Measurements from ENCODE around the gene ARL15. TPM values are rescaled to one million over a fixed set of nuclear protein-coding genes. Genes with fewer than 3 reads are reported as not detected.

ARL15 gene
- total RNA-seq, 2 donors from 2014 or later: 14.3 to 24.1 TPM

DNA sequence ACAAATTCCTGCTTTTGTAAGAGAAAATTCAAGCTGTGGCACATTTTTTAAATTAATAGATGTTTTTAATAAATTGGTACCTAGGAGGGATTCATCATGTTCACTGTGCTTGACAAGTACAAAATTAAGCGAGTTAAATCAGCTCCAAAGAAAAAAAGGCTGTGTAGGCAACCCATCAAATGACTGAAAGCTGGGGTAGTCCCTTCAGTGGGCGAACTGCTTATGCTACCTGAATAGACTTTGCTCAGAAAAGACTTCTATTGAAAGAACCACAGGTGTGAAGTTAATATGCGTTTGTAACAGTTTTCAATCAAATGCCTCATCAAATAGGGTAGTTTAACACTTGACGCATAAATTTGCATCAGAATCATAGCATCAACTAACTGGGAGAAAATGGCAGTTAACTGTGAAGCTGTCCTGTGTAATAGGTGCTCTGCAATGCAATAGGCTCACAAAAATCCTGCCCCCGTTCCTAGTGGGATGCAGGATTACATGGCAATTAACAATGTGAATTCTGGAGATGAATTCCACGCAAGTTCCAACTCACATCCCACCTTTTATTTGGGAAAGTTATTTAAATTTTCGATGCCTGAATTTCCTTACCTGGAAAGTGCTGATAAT, 14.4 kb upstream of the ARL15 start:
- DNase-seq (no peak), ATAC-seq (no peak)
- H3K27ac ChIP-seq: no peak overlapping the region
- no peak overlapping the region for H3K4me3 ChIP-seq
- no peaks in the 10 kb centered on the region for H3K9me3 ChIP-seq
- no peaks in the 10 kb centered on the region for H3K27me3 ChIP-seq
- H3K4me1 ChIP-seq: no peaks in the 10 kb centered on the region
- TF ChIP-seq POLR2A (IDR thresholded peaks at IDR 0.05): no peak
- TF ChIP-seq, protein P1, sequence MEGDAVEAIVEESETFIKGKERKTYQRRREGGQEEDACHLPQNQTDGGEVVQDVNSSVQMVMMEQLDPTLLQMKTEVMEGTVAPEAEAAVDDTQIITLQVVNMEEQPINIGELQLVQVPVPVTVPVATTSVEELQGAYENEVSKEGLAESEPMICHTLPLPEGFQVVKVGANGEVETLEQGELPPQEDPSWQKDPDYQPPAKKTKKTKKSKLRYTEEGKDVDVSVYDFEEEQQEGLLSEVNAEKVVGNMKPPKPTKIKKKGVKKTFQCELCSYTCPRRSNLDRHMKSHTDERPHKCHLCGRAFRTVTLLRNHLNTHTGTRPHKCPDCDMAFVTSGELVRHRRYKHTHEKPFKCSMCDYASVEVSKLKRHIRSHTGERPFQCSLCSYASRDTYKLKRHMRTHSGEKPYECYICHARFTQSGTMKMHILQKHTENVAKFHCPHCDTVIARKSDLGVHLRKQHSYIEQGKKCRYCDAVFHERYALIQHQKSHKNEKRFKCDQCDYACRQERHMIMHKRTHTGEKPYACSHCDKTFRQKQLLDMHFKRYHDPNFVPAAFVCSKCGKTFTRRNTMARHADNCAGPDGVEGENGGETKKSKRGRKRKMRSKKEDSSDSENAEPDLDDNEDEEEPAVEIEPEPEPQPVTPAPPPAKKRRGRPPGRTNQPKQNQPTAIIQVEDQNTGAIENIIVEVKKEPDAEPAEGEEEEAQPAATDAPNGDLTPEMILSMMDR (IDR thresholded peaks at IDR 0.05): no peak
- WGBS, 2 donors: 82 to 85% methylated on average over 7 of the region's 7 CpGs
- intact Hi-C loops (cut with DNase I): no loop called here
- H3K36me3 ChIP-seq (replicated peaks in 1 of 2; ENCODE audit: insufficient read depth in 1 of 2, low read depth in 2 of 2): no peaks in the 10 kb centered on the region

DNA sequence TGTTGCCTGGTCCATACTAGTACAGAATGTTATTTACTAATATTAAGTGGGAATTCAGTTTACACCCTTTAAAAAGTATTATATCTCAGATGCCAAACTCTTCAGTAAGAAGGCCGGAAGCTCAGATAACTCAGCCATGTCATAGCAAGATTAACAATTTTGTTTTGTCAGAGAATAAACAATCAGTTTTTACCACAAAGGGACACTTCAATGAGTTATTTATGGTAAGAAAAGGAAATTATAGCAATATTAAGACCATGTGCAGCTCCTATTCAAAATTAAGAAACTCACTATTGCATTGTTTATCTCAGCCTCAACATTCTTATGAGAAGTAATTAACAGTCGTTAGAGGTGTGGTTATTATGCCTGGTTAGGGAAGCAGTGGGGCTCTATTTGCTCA, 13.1 kb upstream of the ARL15 start:
- DNase-seq: no peak
- H3K27me3 ChIP-seq: no peaks in the 10 kb centered on the region
- intact Hi-C loops (cut with DNase I): no loop called here
- H3K36me3 ChIP-seq (replicated peaks in 1 of 2; ENCODE audit: insufficient read depth in 1 of 2, low read depth in 2 of 2): no peaks in the 10 kb centered on the region
- H3K4me1 ChIP-seq: no peaks in the 10 kb centered on the region
- 57 to 61% methylated on average over 2 of the region's 2 CpGs for WGBS, 2 donors
- H3K9me3 ChIP-seq: no peaks in the 10 kb centered on the region
- TF ChIP-seq, protein P1 (IDR thresholded peaks at IDR 0.05): no peak
- no peak for TF ChIP-seq POLR2A (IDR thresholded peaks at IDR 0.05)
- no peak overlapping the region for H3K4me3 ChIP-seq
- ATAC-seq: no peak
- no peak overlapping the region for H3K27ac ChIP-seq

DNA sequence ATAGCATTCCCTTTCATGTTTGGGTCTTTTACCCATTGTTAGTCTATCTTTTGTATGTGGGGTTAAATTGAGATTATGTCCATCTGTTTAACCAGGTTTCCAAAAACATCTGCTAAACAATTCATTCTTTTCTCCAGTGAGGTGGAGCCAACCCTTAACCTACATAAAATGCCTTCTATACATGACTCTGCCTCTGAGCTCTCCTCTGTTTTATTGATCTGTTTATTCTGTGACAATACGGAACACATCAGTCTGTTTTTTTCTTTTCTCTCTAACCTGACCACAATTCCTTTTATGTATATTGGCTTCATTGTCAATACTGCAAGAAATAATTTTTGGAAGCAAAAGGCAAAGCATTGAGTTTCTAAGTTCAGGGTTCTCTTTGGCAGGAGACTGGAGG, 9.9 kb upstream of the ARL15 start:
- no peaks in the 10 kb centered on the region for H3K4me1 ChIP-seq
- no peaks in the 10 kb centered on the region for H3K9me3 ChIP-seq
- intact Hi-C loops (cut with DNase I): no loop called here
- H3K36me3 ChIP-seq (replicated peaks in 1 of 2; ENCODE audit: insufficient read depth in 1 of 2, low read depth in 2 of 2): no peaks in the 10 kb centered on the region
- WGBS, 2 donors: 44 to 52% methylated on average over 1 of the region's 1 CpG
- no peaks in the 10 kb centered on the region for H3K27me3 ChIP-seq
- H3K4me3 ChIP-seq: no peak overlapping the region
- ATAC-seq (no peak), DNase-seq (no peak)
- H3K27ac ChIP-seq: no peak overlapping the region
- no peak for TF ChIP-seq POLR2A (IDR thresholded peaks at IDR 0.05)
- TF ChIP-seq, protein P1 (IDR thresholded peaks at IDR 0.05): no peak

DNA sequence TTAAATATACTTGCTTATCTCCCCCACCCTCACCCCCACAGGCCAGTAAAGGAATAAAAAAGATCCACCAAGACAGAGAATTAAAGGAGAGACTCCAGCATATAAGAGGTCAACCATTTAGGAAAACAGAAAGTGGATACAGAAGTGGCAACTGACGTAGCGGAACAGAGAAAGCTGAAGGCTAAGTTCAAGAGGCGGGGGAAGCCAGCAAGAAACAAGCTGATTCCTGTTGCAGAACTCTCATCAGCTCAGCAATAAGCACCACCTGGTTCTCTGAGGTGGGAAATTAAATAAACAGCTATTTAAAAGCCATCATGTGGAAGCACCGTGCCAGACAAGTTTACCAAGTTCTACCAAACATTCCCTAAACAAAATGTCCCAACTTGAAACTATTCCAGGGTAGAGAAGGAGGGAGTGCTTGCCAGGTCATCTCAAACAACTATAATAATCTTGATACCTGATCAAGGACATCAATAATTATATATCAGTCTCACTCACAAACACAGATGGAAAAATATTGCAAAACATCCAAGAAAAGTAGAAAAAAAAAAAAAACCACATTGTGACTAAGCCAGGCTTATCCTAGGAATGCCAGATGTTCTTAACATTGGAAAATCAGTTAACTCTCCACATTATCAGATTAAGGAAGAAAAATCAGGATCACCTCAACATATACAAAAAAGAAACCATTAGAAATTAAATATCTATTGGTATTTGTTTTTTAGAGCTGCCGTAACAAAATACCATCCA, 7.3 kb upstream of the ARL15 start:
- ATAC-seq (no peak), DNase-seq (no peak)
- intact Hi-C loops (cut with DNase I): no loop called here
- no peaks in the 10 kb centered on the region for H3K36me3 ChIP-seq (replicated peaks in 1 of 2; ENCODE audit: insufficient read depth in 1 of 2, low read depth in 2 of 2)
- TF ChIP-seq, protein P1 (IDR thresholded peaks at IDR 0.05): no peak
- no peak for TF ChIP-seq POLR2A (IDR thresholded peaks at IDR 0.05)
- H3K27me3 ChIP-seq: no peaks in the 10 kb centered on the region
- no peak overlapping the region for H3K27ac ChIP-seq
- 76 to 82% methylated on average over 5 of the region's 5 CpGs for WGBS, 2 donors
- H3K9me3 ChIP-seq: no peaks in the 10 kb centered on the region
- no peaks in the 10 kb centered on the region for H3K4me1 ChIP-seq
- H3K4me3 ChIP-seq: no peak overlapping the region
